SK-N-SH (cell line): ENCODE measurements around the gene RBM44. TPM values are rescaled to one million over a fixed set of nuclear protein-coding genes. Genes with fewer than 3 reads are reported as not detected.
A peak's percentile ranks its signal among the peaks of the same experiment; 100 is the strongest.

Experiments used
- CTCF ChIA-PET: fragments of 300-600, 350-600 bp; formaldehyde crosslinking; extraction: SDS; loops from one replicate; lab custom pipeline; 2021; lab: Yijun Ruan, JAX
- POLR2A ChIA-PET: fragments of 350-600 bp; sonication (Branson Sonifier 250); formaldehyde crosslinking; extraction: SDS; loops from one replicate; lab custom pipeline; 2020; ENCODE audit warnings: antibody characterized with exemption, inconsistent platforms; lab: Yijun Ruan, JAX
- DNase-seq: peaks from one replicate; pipeline ENCODE4 v3.0.0; 2012
- H2AFZ ChIP-seq: fragments of 200-600 bp; sonication (generic); 2 replicates; pipeline ENCODE4 v1.8.1; 2016; ENCODE audit warnings: antibody characterized with exemption, mild to moderate bottlenecking, low read depth
- H3F3A ChIP-seq: fragments of 200-600 bp; sonication (generic); replicated peaks from 2 replicates; pipeline ENCODE3; 2016; ENCODE audit warnings: antibody characterized with exemption, mild to moderate bottlenecking; ENCODE audit not compliant: insufficient read depth
- H3K27ac ChIP-seq, 2 experiments: fragments of 200-500 bp in 1 of 2; fragments of 200-600 bp in 1 of 2; sonication (Bioruptor generic) in 1 of 2; sonication (generic), shearing (Covaris generic) in 1 of 2; 2 replicates each; pipeline versions ENCODE4 v1.5.1 to v1.6.1; 2014 to 2016; ENCODE audit warnings: low read depth in 2 of 2, inconsistent platforms in 1 of 2, low read length in 1 of 2, mild to moderate bottlenecking in 1 of 2, mixed read lengths in 1 of 2
- H3K27me3 ChIP-seq: fragments of 200-600 bp; sonication (generic), shearing (Covaris generic); 2 replicates; pipeline ENCODE4 v1.6.1; 2016; ENCODE audit warnings: mixed run types; ENCODE audit not compliant: insufficient read depth
- H3K36me3 ChIP-seq, 2 experiments: fragments of 200-500 bp in 1 of 2; fragments of 200-600 bp in 1 of 2; sonication (Bioruptor generic) in 1 of 2; sonication (generic) in 1 of 2; replicated peaks in 1 of 2; 2 replicates each; pipeline versions ENCODE3 to v1.5.1; 2014 to 2016; ENCODE audit warnings: low read length in 1 of 2, mild to moderate bottlenecking in 1 of 2; ENCODE audit not compliant: insufficient read depth in 2 of 2, control insufficient read depth in 1 of 2
- H3K4me1 ChIP-seq, 2 experiments: fragments of 200-500 bp in 1 of 2; fragments of 200-600 bp in 1 of 2; sonication (Bioruptor generic) in 1 of 2; sonication (generic), shearing (Covaris generic) in 1 of 2; 2 replicates each; pipeline versions ENCODE4 v1.5.1 to v1.6.1; 2014 to 2016; ENCODE audit warnings: low read depth in 1 of 2, low read length in 1 of 2, mixed run types in 1 of 2; ENCODE audit not compliant: insufficient read depth in 2 of 2, control insufficient read depth in 1 of 2
- H3K4me2 ChIP-seq: fragments of 200-600 bp; sonication (generic), shearing (Covaris generic); 2 replicates; pipeline ENCODE4 v1.6.1; 2017; ENCODE audit warnings: mixed run types
- H3K4me3 ChIP-seq, 2 experiments: fragments of 200-500 bp in 1 of 2; fragments of 200-600 bp in 1 of 2; sonication (Bioruptor generic) in 1 of 2; sonication (generic), shearing (Covaris generic) in 1 of 2; 2 replicates each; pipeline versions ENCODE4 v1.5.1 to v1.8.1; 2014 to 2016; ENCODE audit warnings: low read depth in 2 of 2, inconsistent platforms in 1 of 2, low read length in 1 of 2, mild to moderate bottlenecking in 1 of 2, mixed read lengths in 1 of 2, moderate library complexity in 1 of 2
- H3K79me2 ChIP-seq: fragments of 200-600 bp; sonication (generic); 2 replicates; pipeline ENCODE4 v1.8.1; 2017; ENCODE audit warnings: mild to moderate bottlenecking; ENCODE audit not compliant: insufficient read depth
- H3K9ac ChIP-seq: fragments of 200-600 bp; sonication (generic); 2 replicates; pipeline ENCODE4 v1.6.1; 2017; ENCODE audit warnings: mixed run types
- H3K9me2 ChIP-seq: fragments of 200-600 bp; sonication (generic); 2 replicates; pipeline ENCODE4 v1.6.1; 2017; ENCODE audit warnings: mixed run types
- H3K9me3 ChIP-seq: fragments of 200-600 bp; sonication (generic); 2 replicates; pipeline ENCODE4 v1.6.1; 2017; ENCODE audit warnings: mixed run types, mild to moderate bottlenecking, moderate library complexity
- H4K20me1 ChIP-seq: fragments of 200-600 bp; sonication (generic); 2 replicates; pipeline ENCODE4 v1.6.1; 2017; ENCODE audit warnings: mild to moderate bottlenecking, mixed run types; ENCODE audit not compliant: insufficient read depth
- CHD2 ChIP-seq: fragments of 150-350 bp; IDR thresholded peaks from 2 replicates; pipeline ENCODE4 v1.6.1; 2018; ENCODE audit warnings: low read length; ENCODE audit not compliant: partially characterized antibody
- FOXJ3 ChIP-seq: sonication (generic); formaldehyde crosslinking; IDR thresholded peaks from 2 replicates; pipeline ENCODE4 v1.5.1; 2020; ENCODE audit warnings: mild to moderate bottlenecking, missing genetic modification reagents
- FOXM1 ChIP-seq: IDR thresholded peaks from 2 replicates; pipeline ENCODE4 v1.4.0; 2012; ENCODE audit warnings: low read depth, mild to moderate bottlenecking
- MXI1 ChIP-seq: IDR thresholded peaks from 2 replicates; pipeline ENCODE4 v1.6.1; 2012; ENCODE audit warnings: mild to moderate bottlenecking, low read depth, low read length, improper control_type of control experiment
- NFIC ChIP-seq: IDR thresholded peaks from 2 replicates; pipeline ENCODE4 v1.4.0; 2012; ENCODE audit warnings: borderline replicate concordance
- PBX3 ChIP-seq: IDR thresholded peaks from 2 replicates; pipeline ENCODE4; 2012
- REST ChIP-seq: IDR thresholded peaks from 2 replicates; pipeline ENCODE4 v1.6.1; 2012; ENCODE audit warnings: mild to moderate bottlenecking, low read depth, low read length, moderate library complexity
- SIN3A ChIP-seq: IDR thresholded peaks from 2 replicates; pipeline ENCODE4 v1.6.1; 2012; ENCODE audit warnings: low read depth, mild to moderate bottlenecking, low read length, moderate library complexity, borderline replicate concordance
- TCF12 ChIP-seq: IDR thresholded peaks from 2 replicates; pipeline ENCODE4 v1.4.0; 2012
- TEAD4 ChIP-seq: IDR thresholded peaks from 2 replicates; pipeline ENCODE4 v1.4.0; 2012; ENCODE audit warnings: mild to moderate bottlenecking, borderline replicate concordance; ENCODE audit not compliant: insufficient read depth
- USF2 ChIP-seq: fragments of 150-350 bp; IDR thresholded peaks from 2 replicates; pipeline ENCODE4 v1.6.1; 2017; ENCODE audit warnings: antibody characterized with exemption, low read length, low read depth, borderline replicate concordance
- ZBTB33 ChIP-seq: IDR thresholded peaks from 2 replicates; pipeline ENCODE4 v1.4.0; 2012; ENCODE audit warnings: low read depth, borderline replicate concordance
- WGBS: methylation state at CpG from one replicate; pipeline ENCODE4 v1.1.6; 2017; ENCODE audit warnings: low lambda C conversion rate; 5-methylcytosine and 5-hydroxymethylcytosine counted together
- polyA plus RNA-seq, 3 experiments: library from polyadenylated mRNA; depleted of rRNA; stranded (reverse); fragments of >200 nt; gene quantifications; 2 replicates each; pipeline ENCODE4 v1.2.3, GENCODE V29; 2012

The RBM44 gene
- polyA plus RNA-seq, 1 of the 3 experiments (the other 2 are of a cell fraction): 0.30 TPM

- H4K20me1 ChIP-seq: no peaks in the 10 kb centered on the region
- 80% methylated on average over 11 of the region's 11 CpGs for WGBS
- no peak for TF ChIP-seq PBX3
- no peak for TF ChIP-seq FOXJ3 (CRISPR knock-in tag)
- TF ChIP-seq CHD2: no peak
- TF ChIP-seq SIN3A: no peak
- no peak for TF ChIP-seq FOXM1
- no peak for TF ChIP-seq REST
- TF ChIP-seq NFIC: no peak
- no peak for TF ChIP-seq TEAD4
- no peak for TF ChIP-seq ZBTB33
- TF ChIP-seq TCF12: no peak
- TF ChIP-seq MXI1: no peak
- TF ChIP-seq USF2: no peak
- no peak overlapping the region for H2AFZ ChIP-seq
- H3K9me3 ChIP-seq: no peaks in the 10 kb centered on the region
- H3K27ac ChIP-seq: peak overlapping the region in 1 of 2 experiments; percentile 50; a peak in 1 of 4 replicates
- no peaks in the 10 kb centered on the region for H3F3A ChIP-seq
- peaks cover 13 to 84% of the 10 kb centered on the region in 2 experiments; a peak in 3 of 4 replicates for H3K4me1 ChIP-seq
- no peaks in the 10 kb centered on the region for H3K36me3 ChIP-seq
- no peaks in the 10 kb centered on the region for H3K79me2 ChIP-seq
- ChIA-PET POLR2A (interaction anchor here (3.6 kb wide), 1 partner anchor 12 kb away, joined by 18 read pairs; no protein-coding TSS in a partner anchor), CTCF (interaction anchor here (1.3 to 2.5 kb wide), 3 partner anchors 11 to 50 kb away, joined by 3 to 11 read pairs (median 4); no protein-coding TSS in a partner anchor)
- no peaks in the 10 kb centered on the region for H3K9me2 ChIP-seq
- no peak for DNase-seq
- no peak overlapping the region for H3K9ac ChIP-seq
- H3K4me2 ChIP-seq: no peak overlapping the region
- H3K4me3 ChIP-seq: no peak overlapping the region
- no peaks in the 10 kb centered on the region for H3K27me3 ChIP-seq
These were observed 74.8 kb downstream of the RBM44 start for GRCh38 chr2:237873421-237873831.
